GM12873 (cell line): ENCODE data around the gene GADL1.

Experiments
- CTCF ChIP-seq: IDR thresholded peaks from 2 replicates; pipeline ENCODE4 v1.5.1; 2012; ENCODE audit warnings: low read depth, mild to moderate bottlenecking, moderate library complexity, low read length, control low read depth; ENCODE audit not compliant: insufficient read depth; ENCODE audit errors: missing control alignments

Gene GADL1

DNA sequence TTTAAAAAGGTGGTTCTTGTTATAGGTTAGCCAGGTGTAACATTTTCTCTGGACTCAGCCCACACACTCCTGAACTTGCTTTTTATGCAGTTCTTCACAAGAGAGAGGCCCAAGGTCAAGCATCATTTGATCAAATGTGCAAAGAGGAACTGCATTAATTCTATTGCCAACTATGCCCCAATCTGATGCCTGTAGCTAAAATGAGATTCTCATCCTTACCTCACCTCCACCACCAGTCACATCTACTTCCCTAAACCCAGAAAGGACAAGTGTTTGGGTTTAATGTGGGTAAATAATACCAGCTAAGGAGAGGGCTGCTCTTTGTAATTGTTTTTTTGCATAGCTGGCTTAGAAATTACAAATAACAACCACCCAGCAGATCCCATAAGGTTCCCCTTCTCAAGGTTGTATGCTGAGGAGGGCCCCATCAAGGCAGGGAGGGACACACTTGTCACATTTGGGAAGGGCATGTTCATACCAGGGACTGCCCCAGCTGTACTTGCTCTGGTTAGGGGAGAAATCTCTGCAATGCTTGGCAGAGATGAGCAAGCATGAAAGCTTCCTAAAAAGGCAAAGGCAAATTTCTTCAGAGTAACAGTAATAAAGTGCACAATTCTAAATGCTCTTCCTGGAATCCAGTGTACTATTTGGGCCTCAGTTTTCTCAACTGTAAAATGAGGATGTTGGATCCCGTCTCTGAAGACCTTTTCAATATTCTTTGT is 211.9 kb downstream of the GADL1 start:
- no peak for TF ChIP-seq CTCF

DNA sequence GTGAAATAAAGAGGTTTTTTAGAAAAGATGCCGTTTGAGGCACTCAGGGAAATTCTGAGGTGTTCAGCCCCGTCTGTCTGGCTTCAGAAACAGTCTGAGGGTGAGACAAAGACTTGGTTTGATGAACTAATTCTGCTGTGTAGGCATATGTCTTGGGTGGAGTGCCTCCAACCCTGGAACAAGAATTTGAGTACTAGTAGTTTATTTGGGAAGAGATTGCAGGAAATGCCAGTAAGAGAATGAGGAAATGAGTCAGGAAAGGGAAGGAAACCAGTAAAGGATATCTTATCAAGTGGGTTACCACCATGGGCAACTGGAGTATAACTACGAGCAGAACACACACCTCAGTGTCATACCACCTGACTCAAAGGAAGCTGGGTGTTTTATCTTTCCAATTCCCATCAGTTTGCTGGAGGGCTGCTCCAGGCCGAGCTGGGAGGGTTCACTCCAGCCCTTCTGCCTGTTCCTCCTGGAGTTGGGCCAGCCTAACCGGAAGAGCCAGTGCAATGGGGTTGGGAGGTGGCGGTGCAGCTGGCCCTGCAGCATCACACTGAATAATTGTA is 212.7 kb downstream of the GADL1 start:
- no peak for TF ChIP-seq CTCF

- no peak for TF ChIP-seq CTCF
These were observed 213.4 kb downstream of the GADL1 start for GRCh38 chr3:30680789-30681648.

- TF ChIP-seq CTCF = no peak
These were observed 215.4 kb downstream of the GADL1 start for GRCh38 chr3:30679045-30679444.

- TF ChIP-seq CTCF = no peak
These were observed 217.1 kb downstream of the GADL1 start for GRCh38 chr3:30677347-30677685.

GRCh38 chr3:30676424-30677346 is 217.8 kb downstream of the GADL1 start:
- TF ChIP-seq CTCF = no peak
